Upper lobe of left lung (tissue), 4 donors: ENCODE data around the gene CHMP6.

Experiments used
- CTCF ChIP-seq, 6 experiments: fragments of 450-650 bp in 4 of 6; fragments of 200-600 bp in 2 of 6; sonication (generic) in 2 of 6; IDR thresholded peaks; one replicate each; pipeline ENCODE4 v1.5.1; 2016 to 2019; ENCODE audit warnings: antibody characterized with exemption in 6 of 6
- POLR2A ChIP-seq, 4 donors: fragments of 450-650 bp; IDR thresholded peaks; one replicate each; pipeline ENCODE4 v1.5.1; 2016 to 2017; ENCODE audit warnings: antibody characterized with exemption in 4 of 4, mild to moderate bottlenecking in 2 of 4
- POLR2AphosphoS5 ChIP-seq, 2 donors: sonication (generic); formaldehyde crosslinking; IDR thresholded peaks; one replicate each; pipeline ENCODE4 v1.5.1; 2017; ENCODE audit warnings: antibody characterized with exemption in 2 of 2

DNA sequence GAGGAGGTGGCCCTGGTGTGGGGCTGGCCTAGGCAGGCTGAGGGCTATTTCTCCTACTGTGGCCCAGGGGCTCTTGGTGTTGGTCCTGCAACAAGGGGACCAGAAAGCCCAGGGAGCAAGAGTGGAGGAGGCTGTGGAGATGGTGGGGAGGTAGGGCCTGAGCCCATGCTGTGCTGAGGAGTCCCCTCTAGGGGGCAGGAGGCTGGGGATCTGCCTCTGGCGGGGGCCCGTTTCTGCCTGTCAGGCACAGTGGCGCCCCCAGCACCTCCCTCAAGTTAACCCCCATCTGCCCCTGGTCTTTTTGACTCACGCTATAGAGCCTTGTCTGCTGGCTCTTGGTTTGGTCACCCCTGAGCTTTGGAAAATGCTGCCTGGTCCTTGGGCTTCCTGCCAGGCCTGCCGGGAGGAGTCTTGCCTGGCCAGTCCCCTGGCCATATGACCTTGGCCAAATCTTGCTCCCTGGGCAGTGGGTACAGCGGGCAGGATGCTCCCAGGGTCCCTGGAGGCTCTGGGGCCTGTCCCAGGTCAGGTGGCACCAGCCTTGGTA, 49.2 kb downstream of the CHMP6 start:
- TF ChIP-seq CTCF (IDR thresholded peaks at IDR 0.05) (peak; percentile 38 to 60 (median 44)), POLR2A (IDR thresholded peaks at IDR 0.05) (no peak), POLR2AphosphoS5 (IDR thresholded peaks at IDR 0.05) (no peak)
